Neuronal stem cell (in vitro differentiated cells): Measurements from ENCODE around the gene PRR35.

Experiments used
- DNase-seq: peaks from one replicate; pipeline ENCODE4 v3.0.0-alpha.2; 2013; ENCODE audit warnings: low spot score
- H2AFZ ChIP-seq: one replicate; pipeline ENCODE4 v1.6.1; 2013; ENCODE audit warnings: mild to moderate bottlenecking, low read length, inconsistent platforms
- H2AK5ac ChIP-seq: 2 replicates; pipeline ENCODE4 v1.6.1; 2013; ENCODE audit warnings: low read depth, mild to moderate bottlenecking, inconsistent platforms, low read length, moderate library complexity, mixed read lengths
- H2BK120ac ChIP-seq: 2 replicates; pipeline ENCODE4 v1.6.1; 2013; ENCODE audit warnings: low read depth, mild to moderate bottlenecking, inconsistent platforms, low read length, moderate library complexity, mixed read lengths
- H2BK12ac ChIP-seq: one replicate; pipeline ENCODE4 v1.6.1; 2013; ENCODE audit warnings: low read length, inconsistent platforms
- H2BK15ac ChIP-seq: 2 replicates; pipeline ENCODE4 v1.6.1; 2013; ENCODE audit warnings: mild to moderate bottlenecking, low read length, inconsistent platforms, mixed read lengths
- H2BK5ac ChIP-seq: one replicate; pipeline ENCODE4 v1.6.1; 2013; ENCODE audit warnings: inconsistent platforms, mild to moderate bottlenecking, low read length, moderate library complexity
- H3K14ac ChIP-seq: one replicate; pipeline ENCODE4 v1.6.1; 2013; ENCODE audit warnings: low read length, inconsistent platforms
- H3K18ac ChIP-seq: 2 replicates; pipeline ENCODE4 v1.6.1; 2013; ENCODE audit warnings: low read length, inconsistent platforms
- H3K23ac ChIP-seq: 2 replicates; pipeline ENCODE4 v1.6.1; 2013; ENCODE audit warnings: low read depth, mild to moderate bottlenecking, mixed read lengths, low read length, inconsistent platforms; ENCODE audit not compliant: poor library complexity
- H3K27ac ChIP-seq: replicated peaks from 3 replicates; pipeline ENCODE4 v1.5.1; 2013; ENCODE audit warnings: low read length, inconsistent platforms
- H3K27me3 ChIP-seq, 3 experiments: 2 replicates each; pipeline ENCODE4 v1.6.1; 2013; ENCODE audit warnings: low read length in 3 of 3, mild to moderate bottlenecking in 2 of 3, inconsistent platforms in 1 of 3, low read depth in 1 of 3, mixed read lengths in 1 of 3, moderate library complexity in 1 of 3; ENCODE audit not compliant: control insufficient read depth in 3 of 3, insufficient read depth in 3 of 3
- H3K36me3 ChIP-seq, 2 donors: replicated peaks in 1 of 2; 2 replicates each; pipeline ENCODE4 v1.6.1; 2013; ENCODE audit warnings: low read length in 2 of 2; ENCODE audit not compliant: control insufficient read depth in 2 of 2, insufficient read depth in 2 of 2
- H3K4ac ChIP-seq: 2 replicates; pipeline ENCODE4 v1.6.1; 2013; ENCODE audit warnings: inconsistent platforms, mild to moderate bottlenecking, low read length, moderate library complexity
- H3K4me1 ChIP-seq, 2 donors: 1 replicate in 1 of 2; 2 replicates in 1 of 2; pipeline ENCODE4 v1.6.1; 2013; ENCODE audit warnings: low read length in 2 of 2, low read depth in 1 of 2; ENCODE audit not compliant: control insufficient read depth in 2 of 2, insufficient read depth in 1 of 2
- H3K4me2 ChIP-seq: one replicate; pipeline ENCODE4 v1.6.1; 2013; ENCODE audit warnings: mild to moderate bottlenecking, low read length, inconsistent platforms; ENCODE audit not compliant: insufficient read depth, poor library complexity, severe bottlenecking
- H3K4me3 ChIP-seq, 2 donors: 2 replicates each; pipeline ENCODE4 v1.5.1; 2013; ENCODE audit warnings: low read length in 2 of 2, mild to moderate bottlenecking in 2 of 2, inconsistent platforms in 1 of 2, moderate library complexity in 1 of 2
- H3K79me1 ChIP-seq: one replicate; pipeline ENCODE4 v1.6.1; 2013; ENCODE audit warnings: low read depth, mild to moderate bottlenecking, inconsistent platforms, low read length, moderate library complexity
- H3K9ac ChIP-seq: one replicate; pipeline ENCODE4 v1.6.1; 2013; ENCODE audit warnings: mild to moderate bottlenecking, low read depth, low read length, inconsistent platforms; ENCODE audit not compliant: poor library complexity
- H3K9me3 ChIP-seq, 2 donors: replicated peaks in 1 of 2; 2 replicates each; pipeline versions ENCODE3 to v1.6.1; 2013; ENCODE audit warnings: low read length in 2 of 2, mild to moderate bottlenecking in 2 of 2, inconsistent platforms in 1 of 2, low read depth in 1 of 2, mixed read lengths in 1 of 2, moderate library complexity in 1 of 2; ENCODE audit not compliant: control insufficient read depth in 2 of 2, insufficient read depth in 1 of 2
- H4K8ac ChIP-seq: one replicate; pipeline ENCODE4 v1.6.1; 2013; ENCODE audit warnings: low read depth, mild to moderate bottlenecking, inconsistent platforms, low read length, moderate library complexity
- H4K91ac ChIP-seq: one replicate; pipeline ENCODE4 v1.6.1; 2013; ENCODE audit warnings: low read length, low read depth, mild to moderate bottlenecking, inconsistent platforms; ENCODE audit not compliant: poor library complexity
- WGBS, 2 donors: extraction: QIAGEN DNeasy Blood & Tissue Kit; methylation state at CpG; one replicate each; pipeline ENCODE4 v1.1.7; 2013; ENCODE audit warnings: missing lambda C conversion rate in 2 of 2, mixed read lengths in 1 of 2; ENCODE audit not compliant: insufficient read length in 2 of 2, insufficient replicate concordance in 1 of 2; ENCODE audit errors: extremely low coverage in 2 of 2; 5-methylcytosine and 5-hydroxymethylcytosine counted together

Gene PRR35

GRCh38 chr16:528111-529011 is 31.8 kb upstream of the PRR35 start:
- H2AK5ac ChIP-seq: peak overlapping the region; percentile 70
- H3K14ac ChIP-seq: peak overlapping the region; percentile 56
- peak overlapping the region; percentile 98 for H3K4me2 ChIP-seq
- H3K18ac ChIP-seq: peak overlapping the region; percentile 87
- H3K23ac ChIP-seq: peak overlapping the region; percentile 93
- H2AFZ ChIP-seq: peak overlapping the region; percentile 64
- no peaks in the 10 kb centered on the region for H3K9me3 ChIP-seq
- H3K27ac ChIP-seq: no peak overlapping the region
- WGBS, 2 donors: no CpG with 5 or more reads among the region's 55 CpGs
- H3K4me3 ChIP-seq: peak overlapping the region; percentile 85 to 94
- no peaks in the 10 kb centered on the region for H3K27me3 ChIP-seq
- H3K79me1 ChIP-seq: peaks cover 28% of the 10 kb centered on the region
- H3K36me3 ChIP-seq: peaks cover 8 to 27% of the 10 kb centered on the region in 2 donors
- no peak overlapping the region for H2BK120ac ChIP-seq
- H4K8ac ChIP-seq: peak overlapping the region; percentile 43
- no peak overlapping the region for H3K4ac ChIP-seq
- H2BK12ac ChIP-seq: no peak overlapping the region
- peak overlapping the region; percentile 24 for H2BK5ac ChIP-seq
- DNase-seq: no peak
- no peak overlapping the region for H4K91ac ChIP-seq
- peaks cover 20 to 23% of the 10 kb centered on the region in 2 donors for H3K4me1 ChIP-seq
- peak overlapping the region; percentile 98 for H3K9ac ChIP-seq
- H2BK15ac ChIP-seq: no peak overlapping the region

DNA sequence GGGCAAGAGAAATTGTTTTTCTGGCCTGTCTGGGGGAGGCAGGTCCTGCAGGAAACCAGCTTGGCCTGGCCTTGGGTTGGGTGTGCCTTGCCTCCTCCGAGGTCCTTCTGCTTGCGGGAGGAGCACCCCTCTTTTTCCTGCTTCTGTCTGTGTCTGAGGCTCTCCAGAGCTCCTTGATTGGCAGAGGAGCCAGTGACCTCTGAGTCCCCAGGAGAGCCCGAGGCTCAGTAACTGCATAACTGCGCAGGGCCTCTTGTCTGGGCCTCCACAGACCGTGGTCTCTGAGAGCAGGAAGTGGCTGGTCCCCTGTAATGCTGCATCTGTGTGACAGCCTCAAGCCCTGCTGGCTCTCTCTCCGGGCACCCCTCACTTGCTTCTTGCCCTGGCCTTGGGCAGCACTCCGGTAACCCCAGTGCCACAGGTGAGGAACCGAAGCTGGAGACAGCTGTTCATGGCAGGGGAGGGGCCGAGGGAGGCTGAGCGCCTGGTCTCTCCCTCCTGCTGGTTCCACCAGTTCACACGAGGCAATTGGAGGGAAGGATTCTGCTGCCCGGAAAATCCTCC is 31.1 kb upstream of the PRR35 start:
- H2AFZ ChIP-seq: no peak overlapping the region
- H2AK5ac ChIP-seq: no peak overlapping the region
- peak overlapping the region; percentile 98 for H3K4me2 ChIP-seq
- peaks cover 20 to 23% of the 10 kb centered on the region in 2 donors for H3K4me1 ChIP-seq
- no peak overlapping the region for H2BK120ac ChIP-seq
- H2BK12ac ChIP-seq: no peak overlapping the region
- H3K14ac ChIP-seq: no peak overlapping the region
- H3K4ac ChIP-seq: no peak overlapping the region
- H3K18ac ChIP-seq: no peak overlapping the region
- no peaks in the 10 kb centered on the region for H3K27me3 ChIP-seq
- WGBS, 2 donors: no CpG with 5 or more reads among the region's 12 CpGs
- peaks cover 31% of the 10 kb centered on the region for H3K79me1 ChIP-seq
- H3K9me3 ChIP-seq: no peaks in the 10 kb centered on the region
- no peak overlapping the region for H4K91ac ChIP-seq
- peaks cover 8 to 22% of the 10 kb centered on the region in 2 donors for H3K36me3 ChIP-seq
- H3K27ac ChIP-seq: no peak overlapping the region
- H2BK15ac ChIP-seq: no peak overlapping the region
- no peak overlapping the region for H4K8ac ChIP-seq
- no peak for DNase-seq
- H3K4me3 ChIP-seq: peak overlapping the region in 1 of 2 donors; percentile 94
- peak overlapping the region; percentile 93 for H3K23ac ChIP-seq
- peak overlapping the region; percentile 17 for H3K9ac ChIP-seq
- H2BK5ac ChIP-seq: no peak overlapping the region

GRCh38 chr16:530111-530817 is 29.9 kb upstream of the PRR35 start:
- Histone ChIP-seq H3K27me3 (no peaks in the 10 kb centered on the region), H3K4ac (no peak overlapping the region), H3K4me3 (peak overlapping the region in 1 of 2 donors; percentile 94), H2BK5ac (no peak overlapping the region), H3K18ac (no peak overlapping the region), H4K91ac (no peak overlapping the region), H3K14ac (no peak overlapping the region), H2AK5ac (no peak overlapping the region), H2BK15ac (no peak overlapping the region), H3K9ac (peak overlapping the region; percentile 68), H2BK12ac (no peak overlapping the region), H2BK120ac (no peak overlapping the region), H3K4me2 (peak overlapping the region; percentile 11), H2AFZ (no peak overlapping the region), H3K27ac (no peak overlapping the region), H4K8ac (no peak overlapping the region), H3K23ac (peak overlapping the region; percentile 81), H3K4me1 (peaks cover 19 to 23% of the 10 kb centered on the region in 2 donors), H3K9me3 (no peaks in the 10 kb centered on the region), H3K79me1 (peaks cover 34% of the 10 kb centered on the region), H3K36me3 (peaks cover 4 to 19% of the 10 kb centered on the region in 2 donors)
- no CpG with 5 or more reads among the region's 23 CpGs for WGBS, 2 donors
- DNase-seq: no peak
